Large intestine (tissue), 3 donors: ENCODE data around the gene CCDC74B. TPM values are rescaled to one million over a fixed set of nuclear protein-coding genes. Genes with fewer than 3 reads are reported as not detected.
"Not testable (repeated sequence)": the region's sequence is repeated elsewhere in the genome, so short reads cannot be mapped to it uniquely, and the experiment has no call there.

Source experiments
- DNase-seq, 2 donors: peaks; one replicate each; pipeline versions ENCODE4 v3.0.0 to v3.0.0-alpha.2; 2013
- H3K27ac ChIP-seq: one replicate; pipeline ENCODE4 v1.5.1; 2013; ENCODE audit warnings: low read length
- H3K27me3 ChIP-seq: 2 replicates; pipeline ENCODE4 v1.6.1; 2013; ENCODE audit warnings: low read length; ENCODE audit not compliant: control insufficient read depth, insufficient read depth
- H3K36me3 ChIP-seq: 2 replicates; pipeline ENCODE4 v1.6.1; 2013; ENCODE audit warnings: low read length; ENCODE audit not compliant: control insufficient read depth, insufficient read depth
- H3K4me1 ChIP-seq: one replicate; pipeline ENCODE4 v1.6.1; 2013; ENCODE audit warnings: low read length; ENCODE audit not compliant: control insufficient read depth, insufficient read depth
- H3K4me3 ChIP-seq: one replicate; pipeline ENCODE4 v1.5.1; 2013; ENCODE audit warnings: low read length
- H3K9me3 ChIP-seq: one replicate; pipeline ENCODE4 v1.6.1; 2013; ENCODE audit warnings: mild to moderate bottlenecking, low read depth, low read length, moderate library complexity; ENCODE audit not compliant: control insufficient read depth
- WGBS: methylation state at CpG from one replicate; pipeline ENCODE4 v1.1.5; 2013; ENCODE audit warnings: low lambda C conversion rate; ENCODE audit not compliant: insufficient coverage; 5-methylcytosine and 5-hydroxymethylcytosine counted together
- polyA plus RNA-seq: library from polyadenylated mRNA; unstranded; fragments of 120-200 nt; gene quantifications from one replicate; pipeline ENCODE4 v1.2.1, GENCODE V29; 2013

CCDC74B gene
- polyA plus RNA-seq, 1 donor: 3.1 TPM

DNA sequence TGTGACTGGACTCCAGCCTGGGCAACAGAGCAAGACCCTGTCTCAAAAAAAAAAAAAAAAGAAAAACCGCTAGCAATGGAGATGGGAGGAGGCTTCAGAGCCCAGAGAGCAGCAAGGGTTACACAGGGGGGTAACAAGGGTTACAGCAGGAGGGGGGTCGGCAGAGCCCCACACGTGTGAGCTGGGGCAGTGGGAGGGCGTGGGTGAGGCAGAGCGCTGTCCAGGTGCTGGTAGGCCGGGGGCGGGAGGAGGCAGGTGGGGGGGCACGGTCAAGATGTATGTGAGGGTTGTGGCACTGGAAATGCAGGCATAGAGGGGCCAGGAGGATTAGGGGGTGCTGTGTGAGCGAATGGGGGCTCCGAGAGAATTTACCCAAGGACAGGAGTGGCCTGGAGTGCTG, 40.5 kb upstream of the CCDC74B start:
- Histone ChIP-seq H3K27ac (no peak overlapping the region), H3K4me3 (no peak overlapping the region), H3K4me1 (peaks cover 15% of the 10 kb centered on the region), H3K27me3 (no peaks in the 10 kb centered on the region), H3K36me3 (peaks cover 2% of the 10 kb centered on the region), H3K9me3 (no peaks in the 10 kb centered on the region)
- WGBS: no CpG with 5 or more reads among the region's 10 CpGs
- no peak for DNase-seq

DNA sequence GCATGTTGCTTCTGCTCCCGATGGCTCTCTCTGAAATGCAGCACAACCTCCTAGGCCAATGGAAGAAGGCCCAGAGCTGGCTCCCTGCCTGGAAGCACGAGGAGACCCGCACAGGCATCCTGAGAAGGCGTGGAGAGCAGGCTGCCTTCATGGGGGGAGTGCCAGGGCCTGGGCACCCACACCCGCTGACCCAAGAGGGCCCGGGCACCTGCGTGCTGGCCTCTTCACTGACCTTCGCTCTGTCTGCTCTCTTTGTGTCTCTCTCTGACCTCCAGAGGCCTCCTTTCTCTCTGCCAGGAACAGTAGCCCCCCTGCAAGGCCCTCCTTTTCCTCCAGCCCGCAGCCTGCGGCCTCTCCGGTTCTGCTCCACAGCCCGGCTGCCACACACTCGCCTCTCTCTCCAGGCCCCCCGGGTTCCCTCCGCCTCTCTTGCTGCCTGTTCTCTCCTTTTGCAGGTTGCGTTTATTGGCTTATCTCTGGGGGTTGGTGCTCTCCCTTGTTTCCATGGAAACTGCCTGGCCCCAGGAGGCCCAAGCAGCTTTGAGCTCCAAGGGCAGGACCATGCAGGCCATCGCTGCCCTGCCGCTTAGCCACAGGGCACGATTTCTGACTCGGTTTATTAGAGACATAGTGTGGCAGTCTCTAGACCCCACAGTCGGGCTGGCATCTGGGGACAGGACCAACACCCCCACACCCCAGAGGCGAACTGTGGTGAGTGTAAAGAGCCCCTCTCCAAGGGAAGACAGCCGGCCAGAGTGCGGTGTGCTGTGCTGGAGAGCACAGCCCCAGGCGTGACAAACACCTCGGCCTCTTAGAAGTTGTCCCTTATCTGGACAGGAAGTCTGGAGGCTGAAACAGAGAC, 38.8 kb upstream of the CCDC74B start:
- peak in 1 of 2 donors; percentile 46 for DNase-seq
- H3K9me3 ChIP-seq: no peaks in the 10 kb centered on the region
- no CpG with 5 or more reads among the region's 26 CpGs for WGBS
- H3K27me3 ChIP-seq: no peaks in the 10 kb centered on the region
- peaks cover 20% of the 10 kb centered on the region for H3K4me1 ChIP-seq
- peaks cover 3% of the 10 kb centered on the region for H3K36me3 ChIP-seq
- H3K4me3 ChIP-seq: peak overlapping the region; percentile 36
- peak overlapping the region; percentile 38 for H3K27ac ChIP-seq

- not testable (repeated sequence) for H3K9me3 ChIP-seq, H3K36me3 ChIP-seq, H3K27me3 ChIP-seq
- Histone ChIP-seq H3K4me3 (peak overlapping the region; percentile 36), H3K27ac (peak overlapping the region; percentile 21), H3K4me1 (peaks cover 20% of the 10 kb centered on the region)
- peak; percentile 5 to 39 for DNase-seq
- WGBS: no CpG with 5 or more reads among the region's 23 CpGs
These were observed 38.1 kb upstream of the CCDC74B start for GRCh38 chr2:130182826-130183511.

GRCh38 chr2:130181880-130182682, 37.2 kb upstream of the CCDC74B start, which contains the start of gene MZT2B:
MZT2B (plus strand) TSS chr2:130182262; CDS start chr2:130182283, 21 bp downstream.
- not testable (repeated sequence) for H3K27me3 ChIP-seq, H3K36me3 ChIP-seq, H3K9me3 ChIP-seq
- peak; percentile 83 to 90 for DNase-seq
- no CpG with 5 or more reads among the region's 86 CpGs for WGBS
- H3K27ac ChIP-seq: peak within 1 kb of the TSS; percentile 88
- H3K4me3 ChIP-seq: peak within 1 kb of the TSS; percentile 86
- H3K4me1 ChIP-seq: peaks cover 20% of the 10 kb centered on the region

GRCh38 chr2:130181325-130181879, 36.5 kb upstream of the CCDC74B start, which contains the start of gene SMPD4:
SMPD4 (minus strand) TSS chr2:130181602; CDS start chr2:130176592, 5,010 bp downstream.
- no peaks in the 10 kb centered on the region for H3K9me3 ChIP-seq
- H3K27me3 ChIP-seq: no peaks in the 10 kb centered on the region
- H3K4me3 ChIP-seq: peak within 1 kb of the TSS; percentile 86
- DNase-seq: peak; percentile 97
- peaks cover 20% of the 10 kb centered on the region for H3K4me1 ChIP-seq
- H3K36me3 ChIP-seq: peaks cover 4% of the 10 kb centered on the region
- no CpG with 5 or more reads among the region's 55 CpGs for WGBS
- peak within 1 kb of the TSS; percentile 88 for H3K27ac ChIP-seq

DNA sequence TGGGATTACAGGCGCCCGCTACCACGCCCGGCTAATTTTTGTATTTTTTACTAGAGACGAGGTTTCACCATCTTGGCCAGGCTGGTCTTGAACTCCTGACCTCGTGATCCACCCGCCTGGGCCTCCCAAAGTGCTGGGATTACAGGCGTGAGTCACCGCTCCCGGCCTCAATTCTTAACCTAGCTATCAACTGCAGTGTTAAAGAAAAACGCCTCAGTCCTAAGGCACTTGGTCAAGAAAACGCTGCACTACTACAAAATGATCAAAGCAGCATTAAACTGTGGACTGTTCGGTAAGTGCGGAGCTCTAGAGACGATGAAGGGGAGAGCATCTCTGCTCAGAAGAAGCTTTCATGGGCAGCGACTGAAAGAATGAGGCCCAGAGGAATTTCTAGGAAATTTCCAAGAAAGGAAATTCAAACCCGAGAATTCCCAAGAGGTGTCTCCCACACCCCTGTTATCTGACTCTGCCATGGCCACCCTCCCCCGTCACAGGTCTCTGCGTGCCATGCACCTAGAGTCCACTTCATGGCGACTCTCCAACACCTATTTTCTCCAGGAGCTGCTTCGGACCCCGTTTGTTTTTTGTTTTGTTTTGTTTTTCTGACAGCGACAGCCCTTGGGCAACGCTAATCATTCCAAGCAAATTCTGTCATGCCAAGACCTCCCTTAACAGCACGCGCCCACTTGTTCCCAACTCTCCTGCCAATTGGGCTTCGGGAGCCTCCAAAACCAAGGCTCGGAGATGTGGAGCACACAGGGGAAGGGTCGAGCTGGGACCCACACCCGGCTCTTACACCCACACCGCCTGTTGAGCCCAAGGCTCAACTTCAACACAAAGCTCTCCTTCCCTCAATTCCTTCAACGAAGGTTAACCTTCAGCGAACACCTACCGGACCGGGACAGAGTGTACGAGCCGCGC, 35.8 kb upstream of the CCDC74B start:
- not testable (repeated sequence) for H3K36me3 ChIP-seq, H3K27me3 ChIP-seq, H3K9me3 ChIP-seq
- H3K4me3 ChIP-seq: peak overlapping the region; percentile 86
- WGBS: 20% methylated on average over 3 of the region's 38 CpGs
- H3K27ac ChIP-seq: peak overlapping the region; percentile 68
- peaks cover 20% of the 10 kb centered on the region for H3K4me1 ChIP-seq
- DNase-seq: peak in 1 of 2 donors; percentile 9

DNA sequence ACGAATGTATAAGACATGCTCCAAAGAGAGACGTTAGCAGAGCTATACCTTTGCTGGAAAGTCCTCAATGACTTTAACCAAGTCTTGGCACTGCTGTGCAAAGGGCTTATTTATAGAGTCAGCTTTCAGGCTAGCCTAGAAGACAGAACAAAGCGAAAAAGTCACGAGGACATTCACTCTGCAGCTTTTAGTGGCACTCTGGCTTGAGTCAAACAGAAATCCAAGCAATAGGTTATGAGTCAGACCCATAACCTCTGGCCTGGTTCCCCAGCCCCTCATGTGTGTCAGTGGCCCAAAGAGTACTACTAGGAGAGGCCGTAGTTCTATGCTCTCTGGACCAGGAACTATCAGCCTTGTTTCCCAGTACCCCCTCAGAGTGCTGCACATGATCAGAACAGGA, 30.0 kb upstream of the CCDC74B start:
- H3K36me3 ChIP-seq: peaks cover 32% of the 10 kb centered on the region
- 80% methylated on average over 1 of the region's 5 CpGs for WGBS
- DNase-seq, H3K4me1 ChIP-seq, H3K27ac ChIP-seq, H3K27me3 ChIP-seq, H3K9me3 ChIP-seq, H3K4me3 ChIP-seq: not testable (repeated sequence)

DNA sequence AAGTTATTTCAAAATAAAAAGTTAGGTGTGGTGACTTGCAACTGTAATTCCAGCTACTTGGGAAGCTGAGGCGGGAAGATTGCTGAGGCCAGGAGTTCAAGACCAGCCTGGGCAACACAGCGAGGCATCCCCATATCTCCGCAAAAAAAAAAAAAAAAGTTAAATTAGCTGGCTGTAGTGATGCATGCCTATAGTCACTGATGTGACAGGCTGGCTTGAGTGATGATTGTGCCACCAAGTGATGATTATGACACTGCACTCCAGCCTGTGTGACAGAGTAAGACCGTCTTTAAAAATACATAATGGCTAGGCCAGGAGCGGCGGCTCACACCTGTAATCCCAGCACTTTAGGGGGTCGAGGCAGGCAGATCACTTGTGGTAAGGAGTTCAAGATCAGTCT, 25.0 kb upstream of the CCDC74B start:
- H3K27ac ChIP-seq: no peak overlapping the region
- DNase-seq: no peak
- no peaks in the 10 kb centered on the region for H3K4me1 ChIP-seq
- no peaks in the 10 kb centered on the region for H3K27me3 ChIP-seq
- no CpG with 5 or more reads among the region's 7 CpGs for WGBS
- no peaks in the 10 kb centered on the region for H3K9me3 ChIP-seq
- peaks cover 54% of the 10 kb centered on the region for H3K36me3 ChIP-seq
- H3K4me3 ChIP-seq: no peak overlapping the region

GRCh38 chr2:130169163-130169562, 24.3 kb upstream of the CCDC74B start:
- not testable (repeated sequence) for H3K9me3 ChIP-seq, H3K27me3 ChIP-seq, H3K27ac ChIP-seq, DNase-seq, H3K4me1 ChIP-seq, H3K4me3 ChIP-seq
- H3K36me3 ChIP-seq: peaks cover 60% of the 10 kb centered on the region
- WGBS: no CpG with 5 or more reads among the region's 3 CpGs
